SK-N-SH treated with all-trans-retinoic acid at 6 μM for 48 hours (cell line): Measurements from ENCODE around the gene PEX1.
A peak's percentile ranks its signal among the peaks of the same experiment; 100 is the strongest.
"Not testable (repeated sequence)": the region's sequence is repeated elsewhere in the genome, so short reads cannot be mapped to it uniquely, and the experiment has no call there.

Experiments
- ATAC-seq: fragments of 200-7000 bp; cut with Tn5 transposase; 3 replicates; pipeline ENCODE4 v1.9.1; 2020; ENCODE audit warnings: mild to moderate bottlenecking, moderate library complexity
- ARNTL ChIP-seq: fragments of 450-650 bp; formaldehyde crosslinking; IDR thresholded peaks from 2 replicates; pipeline ENCODE4 v1.5.0; 2020; ENCODE audit warnings: low read depth, mild to moderate bottlenecking, moderate library complexity, borderline replicate concordance
- CSDC2 ChIP-seq: fragments of 250-450 bp; sonication (Bioruptor Pico); IDR thresholded peaks from 2 replicates; pipeline ENCODE4 v1.5.0; 2020; ENCODE audit warnings: mild to moderate bottlenecking, moderate library complexity
- ESRRG ChIP-seq: fragments of 250-450 bp; sonication (Bioruptor Pico); IDR thresholded peaks from 2 replicates; pipeline ENCODE4 v1.6.1; 2021; ENCODE audit warnings: mild to moderate bottlenecking
- OSR1 ChIP-seq: fragments of 250-450 bp; sonication (Bioruptor Pico); IDR thresholded peaks from 2 replicates; pipeline ENCODE4 v1.8.0; 2022; ENCODE audit warnings: moderate library complexity, mild to moderate bottlenecking, inconsistent platforms
- RARB ChIP-seq: fragments of 250-450 bp; sonication (Bioruptor Pico); IDR thresholded peaks from 2 replicates; pipeline ENCODE4 v1.8.0; 2021; ENCODE audit warnings: mild to moderate bottlenecking, moderate library complexity
- SNAI2 ChIP-seq: fragments of 250-450 bp; sonication (Bioruptor Pico); IDR thresholded peaks from 2 replicates; pipeline ENCODE4 v1.5.0; 2020; ENCODE audit warnings: mild to moderate bottlenecking, moderate library complexity
- TCF4 ChIP-seq: fragments of 250-450 bp; sonication (Bioruptor Pico); IDR thresholded peaks from 2 replicates; pipeline ENCODE4 v1.8.0; 2021; ENCODE audit warnings: mild to moderate bottlenecking, moderate library complexity, borderline replicate concordance
- TOX ChIP-seq: fragments of 250-450 bp; sonication (Bioruptor Pico); IDR thresholded peaks from 2 replicates; pipeline ENCODE4 v1.8.0; 2021; ENCODE audit warnings: mild to moderate bottlenecking, moderate library complexity, borderline replicate concordance
- ZFP3 ChIP-seq: fragments of 250-450 bp; sonication (Bioruptor Pico); IDR thresholded peaks from 2 replicates; pipeline ENCODE4 v1.5.0; 2020; ENCODE audit warnings: mild to moderate bottlenecking, moderate library complexity
- ZNF565 ChIP-seq: fragments of 450-650 bp; formaldehyde crosslinking; conservative IDR thresholded peaks from 2 replicates; pipeline ENCODE4 v1.5.0; 2020; ENCODE audit warnings: low read depth, mild to moderate bottlenecking, moderate library complexity
- ZNF70 ChIP-seq: fragments of 450-650 bp; formaldehyde crosslinking; IDR thresholded peaks from 2 replicates; pipeline ENCODE4 v1.5.0; 2020; ENCODE audit warnings: mild to moderate bottlenecking, moderate library complexity
- TF ChIP-seq, protein P1 (sequence below): fragments of 250-450 bp; sonication (Bioruptor Pico); IDR thresholded peaks from 2 replicates; pipeline ENCODE4 v1.5.0; 2020; ENCODE audit warnings: mild to moderate bottlenecking, moderate library complexity
- TF ChIP-seq, protein P2 (sequence below): fragments of 250-450 bp; sonication (Bioruptor Pico); IDR thresholded peaks from 2 replicates; pipeline ENCODE4 v1.8.0; 2021; ENCODE audit warnings: low read depth, mild to moderate bottlenecking, moderate library complexity, borderline replicate concordance
- TF ChIP-seq, protein P3 (sequence below): fragments of 250-450 bp; sonication (Bioruptor Pico); IDR thresholded peaks from 2 replicates; pipeline ENCODE4 v1.8.0; 2020; ENCODE audit warnings: mild to moderate bottlenecking, moderate library complexity, borderline replicate concordance
- TF ChIP-seq, protein P4 (sequence below): fragments of 250-450 bp; sonication (Bioruptor Pico); IDR thresholded peaks from 2 replicates; pipeline ENCODE4 v1.5.1; 2021; ENCODE audit warnings: mild to moderate bottlenecking, moderate library complexity
- TF ChIP-seq, protein P5 (sequence below): fragments of 250-450 bp; sonication (Bioruptor Pico); IDR thresholded peaks from 2 replicates; pipeline ENCODE4 v1.5.1; 2020; ENCODE audit warnings: low read depth, mild to moderate bottlenecking, moderate library complexity

The PEX1 gene

GRCh38 chr7:92547579-92547978, 19.3 kb upstream of the PEX1 start (continued):
- TF ChIP-seq, protein P1, sequence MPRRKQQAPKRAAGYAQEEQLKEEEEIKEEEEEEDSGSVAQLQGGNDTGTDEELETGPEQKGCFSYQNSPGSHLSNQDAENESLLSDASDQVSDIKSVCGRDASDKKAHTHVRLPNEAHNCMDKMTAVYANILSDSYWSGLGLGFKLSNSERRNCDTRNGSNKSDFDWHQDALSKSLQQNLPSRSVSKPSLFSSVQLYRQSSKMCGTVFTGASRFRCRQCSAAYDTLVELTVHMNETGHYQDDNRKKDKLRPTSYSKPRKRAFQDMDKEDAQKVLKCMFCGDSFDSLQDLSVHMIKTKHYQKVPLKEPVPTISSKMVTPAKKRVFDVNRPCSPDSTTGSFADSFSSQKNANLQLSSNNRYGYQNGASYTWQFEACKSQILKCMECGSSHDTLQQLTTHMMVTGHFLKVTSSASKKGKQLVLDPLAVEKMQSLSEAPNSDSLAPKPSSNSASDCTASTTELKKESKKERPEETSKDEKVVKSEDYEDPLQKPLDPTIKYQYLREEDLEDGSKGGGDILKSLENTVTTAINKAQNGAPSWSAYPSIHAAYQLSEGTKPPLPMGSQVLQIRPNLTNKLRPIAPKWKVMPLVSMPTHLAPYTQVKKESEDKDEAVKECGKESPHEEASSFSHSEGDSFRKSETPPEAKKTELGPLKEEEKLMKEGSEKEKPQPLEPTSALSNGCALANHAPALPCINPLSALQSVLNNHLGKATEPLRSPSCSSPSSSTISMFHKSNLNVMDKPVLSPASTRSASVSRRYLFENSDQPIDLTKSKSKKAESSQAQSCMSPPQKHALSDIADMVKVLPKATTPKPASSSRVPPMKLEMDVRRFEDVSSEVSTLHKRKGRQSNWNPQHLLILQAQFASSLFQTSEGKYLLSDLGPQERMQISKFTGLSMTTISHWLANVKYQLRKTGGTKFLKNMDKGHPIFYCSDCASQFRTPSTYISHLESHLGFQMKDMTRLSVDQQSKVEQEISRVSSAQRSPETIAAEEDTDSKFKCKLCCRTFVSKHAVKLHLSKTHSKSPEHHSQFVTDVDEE (CRISPR knock-in tag) = no peak
- no peak for TF ChIP-seq CSDC2 (CRISPR knock-in tag)

- ATAC-seq = peak; percentile 19; the same call in 2 of the 3 replicates
- TF ChIP-seq, protein P1 (CRISPR knock-in tag) = no peak
- no peak for TF ChIP-seq ZNF70 (CRISPR knock-in tag)
- TF ChIP-seq ARNTL (CRISPR knock-in tag) = no peak
- no peak for TF ChIP-seq ZNF565 (CRISPR knock-in tag)
- TF ChIP-seq, protein P2, sequence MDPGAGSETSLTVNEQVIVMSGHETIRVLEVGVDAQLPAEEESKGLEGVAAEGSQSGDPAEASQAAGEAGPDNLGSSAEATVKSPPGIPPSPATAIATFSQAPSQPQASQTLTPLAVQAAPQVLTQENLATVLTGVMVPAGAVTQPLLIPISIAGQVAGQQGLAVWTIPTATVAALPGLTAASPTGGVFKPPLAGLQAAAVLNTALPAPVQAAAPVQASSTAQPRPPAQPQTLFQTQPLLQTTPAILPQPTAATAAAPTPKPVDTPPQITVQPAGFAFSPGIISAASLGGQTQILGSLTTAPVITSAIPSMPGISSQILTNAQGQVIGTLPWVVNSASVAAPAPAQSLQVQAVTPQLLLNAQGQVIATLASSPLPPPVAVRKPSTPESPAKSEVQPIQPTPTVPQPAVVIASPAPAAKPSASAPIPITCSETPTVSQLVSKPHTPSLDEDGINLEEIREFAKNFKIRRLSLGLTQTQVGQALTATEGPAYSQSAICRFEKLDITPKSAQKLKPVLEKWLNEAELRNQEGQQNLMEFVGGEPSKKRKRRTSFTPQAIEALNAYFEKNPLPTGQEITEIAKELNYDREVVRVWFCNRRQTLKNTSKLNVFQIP (CRISPR knock-in tag) = no peak
- TF ChIP-seq OSR1 (CRISPR knock-in tag) = no peak
- TF ChIP-seq TOX = no peak
- TF ChIP-seq CSDC2 (CRISPR knock-in tag) = no peak
- TF ChIP-seq TCF4 (CRISPR knock-in tag) = no peak
- TF ChIP-seq RARB (CRISPR knock-in tag) = no peak
- TF ChIP-seq ZFP3 (CRISPR knock-in tag) = no peak
- no peak for TF ChIP-seq SNAI2 (CRISPR knock-in tag)
- TF ChIP-seq, protein P3, sequence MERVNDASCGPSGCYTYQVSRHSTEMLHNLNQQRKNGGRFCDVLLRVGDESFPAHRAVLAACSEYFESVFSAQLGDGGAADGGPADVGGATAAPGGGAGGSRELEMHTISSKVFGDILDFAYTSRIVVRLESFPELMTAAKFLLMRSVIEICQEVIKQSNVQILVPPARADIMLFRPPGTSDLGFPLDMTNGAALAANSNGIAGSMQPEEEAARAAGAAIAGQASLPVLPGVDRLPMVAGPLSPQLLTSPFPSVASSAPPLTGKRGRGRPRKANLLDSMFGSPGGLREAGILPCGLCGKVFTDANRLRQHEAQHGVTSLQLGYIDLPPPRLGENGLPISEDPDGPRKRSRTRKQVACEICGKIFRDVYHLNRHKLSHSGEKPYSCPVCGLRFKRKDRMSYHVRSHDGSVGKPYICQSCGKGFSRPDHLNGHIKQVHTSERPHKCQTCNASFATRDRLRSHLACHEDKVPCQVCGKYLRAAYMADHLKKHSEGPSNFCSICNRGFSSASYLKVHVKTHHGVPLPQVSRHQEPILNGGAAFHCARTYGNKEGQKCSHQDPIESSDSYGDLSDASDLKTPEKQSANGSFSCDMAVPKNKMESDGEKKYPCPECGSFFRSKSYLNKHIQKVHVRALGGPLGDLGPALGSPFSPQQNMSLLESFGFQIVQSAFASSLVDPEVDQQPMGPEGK (CRISPR knock-in tag) = no peak
- TF ChIP-seq, protein P4, sequence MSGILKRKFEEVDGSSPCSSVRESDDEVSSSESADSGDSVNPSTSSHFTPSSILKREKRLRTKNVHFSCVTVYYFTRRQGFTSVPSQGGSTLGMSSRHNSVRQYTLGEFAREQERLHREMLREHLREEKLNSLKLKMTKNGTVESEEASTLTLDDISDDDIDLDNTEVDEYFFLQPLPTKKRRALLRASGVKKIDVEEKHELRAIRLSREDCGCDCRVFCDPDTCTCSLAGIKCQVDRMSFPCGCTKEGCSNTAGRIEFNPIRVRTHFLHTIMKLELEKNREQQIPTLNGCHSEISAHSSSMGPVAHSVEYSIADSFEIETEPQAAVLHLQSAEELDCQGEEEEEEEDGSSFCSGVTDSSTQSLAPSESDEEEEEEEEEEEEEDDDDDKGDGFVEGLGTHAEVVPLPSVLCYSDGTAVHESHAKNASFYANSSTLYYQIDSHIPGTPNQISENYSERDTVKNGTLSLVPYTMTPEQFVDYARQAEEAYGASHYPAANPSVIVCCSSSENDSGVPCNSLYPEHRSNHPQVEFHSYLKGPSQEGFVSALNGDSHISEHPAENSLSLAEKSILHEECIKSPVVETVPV (CRISPR knock-in tag) = no peak
- TF ChIP-seq, protein P5, sequence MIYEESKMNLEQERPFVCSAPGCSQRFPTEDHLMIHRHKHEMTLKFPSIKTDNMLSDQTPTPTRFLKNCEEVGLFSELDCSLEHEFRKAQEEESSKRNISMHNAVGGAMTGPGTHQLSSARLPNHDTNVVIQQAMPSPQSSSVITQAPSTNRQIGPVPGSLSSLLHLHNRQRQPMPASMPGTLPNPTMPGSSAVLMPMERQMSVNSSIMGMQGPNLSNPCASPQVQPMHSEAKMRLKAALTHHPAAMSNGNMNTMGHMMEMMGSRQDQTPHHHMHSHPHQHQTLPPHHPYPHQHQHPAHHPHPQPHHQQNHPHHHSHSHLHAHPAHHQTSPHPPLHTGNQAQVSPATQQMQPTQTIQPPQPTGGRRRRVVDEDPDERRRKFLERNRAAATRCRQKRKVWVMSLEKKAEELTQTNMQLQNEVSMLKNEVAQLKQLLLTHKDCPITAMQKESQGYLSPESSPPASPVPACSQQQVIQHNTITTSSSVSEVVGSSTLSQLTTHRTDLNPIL (CRISPR knock-in tag) = no peak
- TF ChIP-seq ESRRG = no peak
Observed at GRCh38 chr7:92546856-92547497, 18.7 kb upstream of the PEX1 start.

DNA sequence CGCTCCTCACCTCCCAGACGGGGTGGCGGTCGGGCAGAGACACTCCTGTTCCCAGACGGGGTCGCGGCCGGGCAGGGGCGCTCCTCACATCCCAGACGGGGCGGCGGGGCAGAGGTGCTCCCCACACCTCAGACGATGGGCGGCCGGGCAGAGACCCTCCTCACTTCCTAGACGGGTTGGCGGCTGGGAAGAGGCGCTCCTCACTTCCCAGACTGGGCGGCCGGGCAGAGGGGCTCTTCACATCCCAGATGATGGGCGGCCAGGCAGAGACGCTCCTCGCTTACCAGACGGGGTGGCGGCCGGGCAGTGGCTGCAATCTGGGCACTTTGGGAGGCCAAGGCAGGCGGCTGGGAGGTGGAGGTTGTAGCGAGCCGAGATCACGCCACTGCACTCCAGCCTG, 16.8 kb upstream of the PEX1 start:
- not testable (repeated sequence) for ATAC-seq
